NCI-H82 treated with DMSO at 0.1 percent for 48 hours (cell line): Measurements from ENCODE around the gene NSG1.

Source experiments
- DNase-seq: peaks from one replicate; lab custom pipeline; 2025; ENCODE audit not compliant: unreplicated experiment; lab: John Stamatoyannopoulos, UW

NSG1 gene

GRCh38 chr4:4395849-4396627 lies 9.1 kb downstream of the NSG1 start:
- peak; percentile 45 for DNase-seq

GRCh38 chr4:4396628-4397440 lies 9.9 kb downstream of the NSG1 start:
- DNase-seq: no peak

- DNase-seq: no peak
Observed at GRCh38 chr4:4397441-4397819, 10.5 kb downstream of the NSG1 start.

- DNase-seq: no peak
Observed at GRCh38 chr4:4398430-4398829, 11.5 kb downstream of the NSG1 start.

- DNase-seq: peak; percentile 61
Observed at GRCh38 chr4:4401036-4401435, 14.1 kb downstream of the NSG1 start.

- DNase-seq: no peak
Observed at GRCh38 chr4:4402966-4403365, 16.1 kb downstream of the NSG1 start.

- DNase-seq: no peak
Observed at GRCh38 chr4:4405358-4405962, 18.6 kb downstream of the NSG1 start.

- no peak for DNase-seq
Observed at GRCh38 chr4:4406455-4407298, 19.8 kb downstream of the NSG1 start.

GRCh38 chr4:4407299-4408131 lies 20.6 kb downstream of the NSG1 start:
- no peak for DNase-seq

GRCh38 chr4:4408132-4408523 lies 21.2 kb downstream of the NSG1 start:
- no peak for DNase-seq

GRCh38 chr4:4408576-4409335 lies 21.9 kb downstream of the NSG1 start:
- no peak for DNase-seq

GRCh38 chr4:4409416-4410115 lies 22.7 kb downstream of the NSG1 start:
- no peak for DNase-seq

GRCh38 chr4:4410271-4410670 lies 23.4 kb downstream of the NSG1 start:
- DNase-seq: no peak

GRCh38 chr4:4411906-4412305 lies 25.0 kb downstream of the NSG1 start:
- DNase-seq: no peak

GRCh38 chr4:4412641-4413372 lies 25.9 kb downstream of the NSG1 start:
- no peak for DNase-seq

GRCh38 chr4:4413373-4413725 lies 26.4 kb downstream of the NSG1 start:
- DNase-seq: no peak

GRCh38 chr4:4413806-4414205 lies 26.9 kb downstream of the NSG1 start:
- DNase-seq: no peak

GRCh38 chr4:4415107-4415805 lies 28.4 kb downstream of the NSG1 start:
- DNase-seq: no peak
